Eye (tissue), 1 donor: ENCODE results near the gene YAE1.
A peak's percentile ranks its signal among the peaks of the same experiment; 100 is the strongest.
"Not testable (repeated sequence)": the region's sequence is repeated elsewhere in the genome, so short reads cannot be mapped to it uniquely, and the experiment has no call there.

Source experiments
- DNase-seq: peaks from one replicate; pipeline ENCODE4 v3.0.0-alpha.2; 2015

YAE1 gene

GRCh38 chr7:39566023-39566921 lies at the start of gene YAE1:
Gene YAE1, plus strand, starts transcription at chr7:39566404. Its CDS starts 15 bp downstream, at chr7:39566419.
- peak; percentile 95 for DNase-seq

GRCh38 chr7:39516498-39516897 lies 49.7 kb upstream of the YAE1 start:
- DNase-seq = no peak

- no peak for DNase-seq
Observed at GRCh38 chr7:39517240-39517639, 49.0 kb upstream of the YAE1 start.

GRCh38 chr7:39525926-39526325 lies 40.3 kb upstream of the YAE1 start:
- no peak for DNase-seq

- no peak for DNase-seq
Observed at GRCh38 chr7:39526666-39527065, 39.5 kb upstream of the YAE1 start.

- DNase-seq = no peak
Observed at GRCh38 chr7:39527296-39527695, 38.9 kb upstream of the YAE1 start.

- DNase-seq = no peak
Observed at GRCh38 chr7:39527951-39528350, 38.3 kb upstream of the YAE1 start.

GRCh38 chr7:39528849-39529248 lies 37.4 kb upstream of the YAE1 start:
- no peak for DNase-seq

GRCh38 chr7:39529582-39529981 lies 36.6 kb upstream of the YAE1 start:
- DNase-seq = no peak

- DNase-seq = no peak
Observed at GRCh38 chr7:39530971-39531370, 35.2 kb upstream of the YAE1 start.

- DNase-seq = no peak
Observed at GRCh38 chr7:39531818-39532217, 34.4 kb upstream of the YAE1 start.

GRCh38 chr7:39532832-39533231 lies 33.4 kb upstream of the YAE1 start:
- no peak for DNase-seq

GRCh38 chr7:39534599-39534998 lies 31.6 kb upstream of the YAE1 start:
- no peak for DNase-seq

GRCh38 chr7:39535064-39535463 lies 31.1 kb upstream of the YAE1 start:
- no peak for DNase-seq

- no peak for DNase-seq
Observed at GRCh38 chr7:39535720-39536119, 30.5 kb upstream of the YAE1 start.

- no peak for DNase-seq
Observed at GRCh38 chr7:39536951-39537350, 29.3 kb upstream of the YAE1 start.

GRCh38 chr7:39539816-39540215 lies 26.4 kb upstream of the YAE1 start:
- DNase-seq = no peak

- no peak for DNase-seq
Observed at GRCh38 chr7:39540320-39540719, 25.9 kb upstream of the YAE1 start.

GRCh38 chr7:39541511-39541910 lies 24.7 kb upstream of the YAE1 start:
- DNase-seq = no peak

- not testable (repeated sequence) for DNase-seq
Observed at GRCh38 chr7:39544774-39545173, 21.4 kb upstream of the YAE1 start.

- no peak for DNase-seq
Observed at GRCh38 chr7:39547336-39547735, 18.9 kb upstream of the YAE1 start.

GRCh38 chr7:39550411-39550810 lies 15.8 kb upstream of the YAE1 start:
- no peak for DNase-seq

- DNase-seq = no peak
Observed at GRCh38 chr7:39553436-39553835, 12.8 kb upstream of the YAE1 start.

GRCh38 chr7:39554583-39555165 lies 11.5 kb upstream of the YAE1 start:
- no peak for DNase-seq

GRCh38 chr7:39557222-39557621 lies 9.0 kb upstream of the YAE1 start:
- no peak for DNase-seq
